HFFc6 (cell line): ENCODE data around the gene SAFB. TPM values are rescaled to one million over a fixed set of nuclear protein-coding genes. Genes with fewer than 3 reads are reported as not detected.

Experiments
- DNase-seq: peaks from one replicate; pipeline ENCODE4 v3.0.0-alpha.2; 2018
- H3K27ac Mint-ChIP-seq: 2 replicates; pipeline ENCODE4 v1.8.0; 2020; ENCODE audit warnings: mild to moderate bottlenecking, mixed read lengths
- H3K27me3 Mint-ChIP-seq: 2 replicates; pipeline ENCODE4 v1.8.0; 2021; ENCODE audit warnings: mild to moderate bottlenecking, moderate library complexity, mixed read lengths; ENCODE audit not compliant: insufficient read depth
- H3K36me3 Mint-ChIP-seq: 2 replicates; pipeline ENCODE4 v1.8.0; 2021; ENCODE audit warnings: low read depth, mixed read lengths
- H3K4me1 Mint-ChIP-seq: 2 replicates; pipeline ENCODE4 v1.8.0; 2020; ENCODE audit warnings: low read depth, mixed read lengths
- H3K4me3 Mint-ChIP-seq: 2 replicates; pipeline ENCODE4 v1.8.0; 2020; ENCODE audit warnings: mild to moderate bottlenecking, moderate library complexity, mixed read lengths
- H3K9me3 Mint-ChIP-seq: 2 replicates; pipeline ENCODE4 v1.8.0; 2020; ENCODE audit warnings: mild to moderate bottlenecking, mixed read lengths
- total RNA-seq, 6 experiments: library from RNA; stranded (reverse); fragmentation: NEBNext Ultra II Directional; extraction: Animal tissue kit (Norgen Biotek cat#: 25700); gene quantifications; 2 replicates in 1 of 6; 3 replicates in 5 of 6; pipeline ENCODE4 v1.2.3, GENCODE V29; 2021
- TF ChIP-seq, protein P1 (sequence below): fragments of 200-600 bp; sonication (generic); IDR thresholded peaks from 2 replicates; pipeline ENCODE4 v1.5.0; 2021; ENCODE audit warnings: antibody characterized with exemption, mild to moderate bottlenecking

Gene SAFB
- total RNA-seq, 6 experiments from 2014 or later: 41.7 to 53.6 (median 49.3) TPM

DNA sequence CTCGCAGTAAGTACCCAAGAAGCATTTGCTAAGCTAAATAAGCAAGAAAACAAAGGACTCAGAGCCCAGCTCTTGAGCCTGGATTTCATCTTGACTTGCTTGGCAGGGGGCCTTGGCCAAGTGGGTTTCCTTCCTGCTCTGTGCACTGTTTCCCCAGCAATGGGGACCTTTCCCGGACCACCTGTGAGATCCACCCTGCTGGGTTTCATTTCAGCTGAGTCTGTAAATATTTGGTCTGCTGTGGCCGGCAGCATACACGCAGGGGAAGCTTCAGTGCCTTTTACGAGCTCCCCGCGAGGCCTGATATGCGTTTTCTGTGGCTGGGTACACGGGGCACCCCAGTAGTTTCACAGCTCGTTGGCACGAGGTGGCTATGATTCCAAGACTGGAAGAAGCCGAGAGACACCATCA is 42.7 kb upstream of the SAFB start:
- Mint-ChIP-seq H3K4me1 (peaks cover 11% of the 10 kb centered on the region), H3K36me3 (no peaks in the 10 kb centered on the region), H3K4me3 (no peak overlapping the region), H3K27ac (no peak overlapping the region), H3K9me3 (no peaks in the 10 kb centered on the region), H3K27me3 (no peaks in the 10 kb centered on the region)
- TF ChIP-seq, protein P1, sequence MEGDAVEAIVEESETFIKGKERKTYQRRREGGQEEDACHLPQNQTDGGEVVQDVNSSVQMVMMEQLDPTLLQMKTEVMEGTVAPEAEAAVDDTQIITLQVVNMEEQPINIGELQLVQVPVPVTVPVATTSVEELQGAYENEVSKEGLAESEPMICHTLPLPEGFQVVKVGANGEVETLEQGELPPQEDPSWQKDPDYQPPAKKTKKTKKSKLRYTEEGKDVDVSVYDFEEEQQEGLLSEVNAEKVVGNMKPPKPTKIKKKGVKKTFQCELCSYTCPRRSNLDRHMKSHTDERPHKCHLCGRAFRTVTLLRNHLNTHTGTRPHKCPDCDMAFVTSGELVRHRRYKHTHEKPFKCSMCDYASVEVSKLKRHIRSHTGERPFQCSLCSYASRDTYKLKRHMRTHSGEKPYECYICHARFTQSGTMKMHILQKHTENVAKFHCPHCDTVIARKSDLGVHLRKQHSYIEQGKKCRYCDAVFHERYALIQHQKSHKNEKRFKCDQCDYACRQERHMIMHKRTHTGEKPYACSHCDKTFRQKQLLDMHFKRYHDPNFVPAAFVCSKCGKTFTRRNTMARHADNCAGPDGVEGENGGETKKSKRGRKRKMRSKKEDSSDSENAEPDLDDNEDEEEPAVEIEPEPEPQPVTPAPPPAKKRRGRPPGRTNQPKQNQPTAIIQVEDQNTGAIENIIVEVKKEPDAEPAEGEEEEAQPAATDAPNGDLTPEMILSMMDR: no peak
- no peak for DNase-seq

DNA sequence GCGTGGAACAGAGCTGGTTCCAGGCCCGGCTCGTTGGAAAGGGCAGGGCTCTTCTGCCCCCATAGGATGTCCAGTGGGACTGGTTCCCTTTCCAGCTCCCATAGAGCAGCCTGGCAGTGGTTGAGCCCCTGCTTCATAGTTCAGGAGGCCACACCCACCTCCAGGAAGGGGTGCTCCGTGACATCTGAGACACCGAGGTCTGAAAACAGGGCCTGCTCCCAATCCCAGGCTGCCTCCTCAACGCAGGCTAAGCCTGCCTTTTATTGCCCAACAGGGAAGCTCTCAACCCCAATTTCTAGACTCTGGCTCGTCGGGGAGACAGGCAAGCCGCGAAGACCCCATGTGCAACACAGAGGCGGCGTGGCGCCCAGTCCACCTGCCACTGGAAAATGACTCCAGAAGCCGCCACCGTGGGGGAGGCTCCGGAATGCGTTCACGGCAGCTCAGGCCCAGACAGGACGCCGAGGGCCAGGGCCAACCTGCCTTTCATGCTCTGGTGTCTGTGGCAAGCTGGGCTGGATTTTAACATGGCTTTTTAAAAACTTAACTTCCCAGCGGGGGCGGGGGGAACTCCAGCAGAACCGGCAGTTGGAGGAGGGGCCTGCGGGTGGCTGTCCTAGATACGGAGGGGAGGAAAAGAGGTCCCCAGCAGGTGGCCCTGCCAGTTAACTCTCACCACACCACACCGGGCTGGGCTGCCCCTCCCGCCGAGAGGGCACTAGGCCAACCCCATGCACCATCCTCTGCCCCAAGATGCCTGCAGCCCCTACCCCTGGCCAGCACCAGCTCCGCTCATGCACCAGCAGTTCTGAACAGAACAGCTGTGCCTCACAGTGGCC is 37.2 kb upstream of the SAFB start:
- no peak overlapping the region for H3K27ac Mint-ChIP-seq
- no peak overlapping the region for H3K4me3 Mint-ChIP-seq
- no peaks in the 10 kb centered on the region for H3K27me3 Mint-ChIP-seq
- TF ChIP-seq, protein P1: no peak
- H3K4me1 Mint-ChIP-seq: no peaks in the 10 kb centered on the region
- no peak for DNase-seq
- H3K9me3 Mint-ChIP-seq: no peaks in the 10 kb centered on the region
- H3K36me3 Mint-ChIP-seq: peaks cover 9% of the 10 kb centered on the region; the same call in 1 of the 2 replicates

DNA sequence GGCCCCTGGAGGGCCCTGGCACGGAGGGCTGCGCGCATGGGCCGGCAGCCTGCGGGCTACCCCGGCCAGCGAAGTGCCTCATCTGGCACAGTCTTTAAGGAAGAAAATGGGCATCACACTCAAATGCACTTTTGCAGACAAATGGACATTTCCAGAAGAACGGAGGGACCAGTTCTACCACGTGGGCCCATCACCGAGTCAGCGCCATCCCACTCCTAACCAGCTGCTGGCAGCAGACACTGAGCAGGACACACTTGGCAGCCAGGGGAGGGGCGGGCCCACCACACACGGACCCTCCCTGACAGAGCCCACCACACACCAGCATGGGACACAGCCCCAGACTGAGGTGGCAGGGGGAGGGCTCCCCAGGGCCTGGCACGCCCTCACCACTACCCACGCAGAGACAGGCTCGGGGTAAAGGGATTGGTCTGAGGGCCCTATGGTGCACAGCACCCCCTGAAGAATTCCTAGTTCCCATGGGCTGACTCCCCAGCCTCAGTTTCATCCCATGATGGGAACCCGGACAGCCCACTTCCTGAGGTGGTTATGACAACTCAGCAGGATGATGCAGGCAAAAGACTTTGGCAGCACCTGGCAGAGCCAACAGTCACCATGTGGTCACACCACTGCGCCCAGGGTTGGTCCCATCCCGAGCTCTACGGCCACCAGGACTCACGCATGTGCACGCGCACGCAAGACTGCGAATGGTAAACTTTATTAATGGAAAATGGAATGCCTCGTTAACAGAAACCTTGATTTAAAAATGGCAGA is 36.4 kb upstream of the SAFB start:
- Mint-ChIP-seq H3K4me3 (no peak overlapping the region), H3K36me3 (peaks cover 9% of the 10 kb centered on the region; the same call in 1 of the 2 replicates), H3K4me1 (no peaks in the 10 kb centered on the region), H3K27ac (peak overlapping the region; percentile 33; the same call in 1 of the 2 replicates), H3K9me3 (no peaks in the 10 kb centered on the region), H3K27me3 (no peaks in the 10 kb centered on the region)
- no peak for DNase-seq
- TF ChIP-seq, protein P1: no peak

GRCh38 chr19:5587071-5587455 is 35.8 kb upstream of the SAFB start:
- TF ChIP-seq, protein P1: no peak
- peaks cover 14% of the 10 kb centered on the region for H3K36me3 Mint-ChIP-seq
- H3K27ac Mint-ChIP-seq: no peak overlapping the region
- H3K4me1 Mint-ChIP-seq: no peaks in the 10 kb centered on the region
- no peaks in the 10 kb centered on the region for H3K9me3 Mint-ChIP-seq
- no peaks in the 10 kb centered on the region; the same call in 1 of the 2 replicates for H3K27me3 Mint-ChIP-seq
- DNase-seq: no peak
- H3K4me3 Mint-ChIP-seq: no peak overlapping the region

DNA sequence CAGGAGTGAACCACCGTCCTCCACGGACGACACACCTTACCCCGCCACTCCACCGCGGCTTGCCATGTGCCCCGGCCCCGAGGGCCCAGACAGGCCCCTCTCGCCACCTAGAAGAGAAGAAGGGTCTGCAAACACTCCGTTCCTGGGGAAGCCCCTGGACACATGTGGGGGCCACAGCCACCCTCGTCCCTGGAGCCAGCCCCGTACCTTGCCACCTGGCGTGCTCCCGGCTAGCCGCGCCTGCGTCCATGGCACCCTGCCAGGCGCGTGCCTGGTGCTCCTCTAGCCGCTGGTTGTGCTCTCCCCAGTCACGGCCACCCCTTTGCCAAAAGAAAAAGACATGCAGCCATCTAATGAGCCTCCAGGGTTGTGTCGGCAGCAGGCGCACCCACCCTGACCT is 35.2 kb upstream of the SAFB start:
- DNase-seq: no peak
- Mint-ChIP-seq H3K4me3 (no peak overlapping the region), H3K27ac (no peak overlapping the region), H3K36me3 (peaks cover 19% of the 10 kb centered on the region), H3K27me3 (no peaks in the 10 kb centered on the region; the same call in 1 of the 2 replicates), H3K9me3 (no peaks in the 10 kb centered on the region), H3K4me1 (no peaks in the 10 kb centered on the region)
- TF ChIP-seq, protein P1: no peak
